GM12872 (cell line): Measurements from ENCODE around the gene NIPBL.

ENCODE experiments used
- TF ChIP-seq, protein P1 (sequence below): IDR thresholded peaks from 3 replicates; pipeline ENCODE4 v1.5.1; 2011; ENCODE audit warnings: low read depth, mild to moderate bottlenecking, low read length, moderate library complexity; ENCODE audit not compliant: insufficient read depth

Gene NIPBL

GRCh38 chr5:37037840-37038239 lies 161.3 kb downstream of the NIPBL start:
- TF ChIP-seq, protein P1, sequence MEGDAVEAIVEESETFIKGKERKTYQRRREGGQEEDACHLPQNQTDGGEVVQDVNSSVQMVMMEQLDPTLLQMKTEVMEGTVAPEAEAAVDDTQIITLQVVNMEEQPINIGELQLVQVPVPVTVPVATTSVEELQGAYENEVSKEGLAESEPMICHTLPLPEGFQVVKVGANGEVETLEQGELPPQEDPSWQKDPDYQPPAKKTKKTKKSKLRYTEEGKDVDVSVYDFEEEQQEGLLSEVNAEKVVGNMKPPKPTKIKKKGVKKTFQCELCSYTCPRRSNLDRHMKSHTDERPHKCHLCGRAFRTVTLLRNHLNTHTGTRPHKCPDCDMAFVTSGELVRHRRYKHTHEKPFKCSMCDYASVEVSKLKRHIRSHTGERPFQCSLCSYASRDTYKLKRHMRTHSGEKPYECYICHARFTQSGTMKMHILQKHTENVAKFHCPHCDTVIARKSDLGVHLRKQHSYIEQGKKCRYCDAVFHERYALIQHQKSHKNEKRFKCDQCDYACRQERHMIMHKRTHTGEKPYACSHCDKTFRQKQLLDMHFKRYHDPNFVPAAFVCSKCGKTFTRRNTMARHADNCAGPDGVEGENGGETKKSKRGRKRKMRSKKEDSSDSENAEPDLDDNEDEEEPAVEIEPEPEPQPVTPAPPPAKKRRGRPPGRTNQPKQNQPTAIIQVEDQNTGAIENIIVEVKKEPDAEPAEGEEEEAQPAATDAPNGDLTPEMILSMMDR: no peak

DNA sequence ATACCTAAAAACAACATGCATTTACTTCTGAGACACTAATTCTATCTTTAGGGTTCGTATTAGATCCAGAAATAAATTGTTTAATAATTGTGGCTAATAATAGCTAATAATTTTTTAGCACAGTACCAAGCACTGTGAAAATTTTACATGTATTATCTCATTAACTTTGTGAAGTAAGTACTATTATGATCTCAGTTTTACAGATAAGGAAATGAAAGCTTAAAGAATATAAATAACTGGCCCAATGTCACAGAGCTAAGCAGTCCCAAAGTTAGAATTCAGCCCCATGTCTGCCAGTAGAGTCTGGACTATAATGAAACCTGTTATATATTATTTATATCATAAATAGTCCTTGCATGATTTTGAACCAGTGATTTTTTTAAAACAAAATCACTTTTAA lies 163.3 kb downstream of the NIPBL start:
- TF ChIP-seq, protein P1: no peak

GRCh38 chr5:37043693-37044092 lies 167.1 kb downstream of the NIPBL start:
- TF ChIP-seq, protein P1: peak; percentile 37; the same call in 1 of the 3 replicates

DNA sequence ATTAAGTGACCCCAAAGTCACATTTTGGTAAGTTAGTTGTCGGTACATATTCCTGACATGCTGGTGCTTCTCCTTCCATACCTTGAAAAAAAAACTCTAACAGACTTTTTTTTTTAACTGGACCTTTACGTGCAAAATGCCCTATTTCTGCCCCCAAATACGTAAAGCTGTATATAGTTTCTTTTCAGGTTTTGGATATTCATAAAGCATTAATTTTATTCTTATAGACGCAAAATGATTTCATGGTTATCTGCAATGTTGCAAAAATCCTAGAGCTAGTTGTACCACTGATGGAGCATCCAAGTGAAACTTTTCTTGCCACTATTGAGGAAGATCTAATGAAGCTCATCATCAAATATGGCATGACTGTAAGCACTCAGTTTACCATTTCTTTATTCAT lies 167.6 kb downstream of the NIPBL start:
- TF ChIP-seq, protein P1: no peak

DNA sequence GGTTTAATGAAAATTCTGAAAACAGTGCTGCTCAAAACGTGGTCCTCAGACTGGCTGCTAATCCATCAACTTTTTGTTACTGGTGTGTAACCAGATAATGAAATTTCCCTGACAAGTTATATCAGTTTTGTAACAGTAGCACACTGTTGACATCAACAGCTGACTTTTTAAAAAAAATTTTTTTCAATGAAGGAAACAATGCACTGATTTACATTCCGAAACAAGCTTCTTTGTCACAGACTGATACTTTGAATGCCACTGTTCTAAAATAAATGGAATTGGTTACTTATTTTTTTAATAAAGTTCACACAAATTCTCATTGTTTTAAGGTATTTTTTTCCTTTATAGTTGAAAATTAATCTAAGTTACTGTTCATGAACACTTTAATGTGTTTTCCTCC lies 169.1 kb downstream of the NIPBL start:
- TF ChIP-seq, protein P1: no peak

DNA sequence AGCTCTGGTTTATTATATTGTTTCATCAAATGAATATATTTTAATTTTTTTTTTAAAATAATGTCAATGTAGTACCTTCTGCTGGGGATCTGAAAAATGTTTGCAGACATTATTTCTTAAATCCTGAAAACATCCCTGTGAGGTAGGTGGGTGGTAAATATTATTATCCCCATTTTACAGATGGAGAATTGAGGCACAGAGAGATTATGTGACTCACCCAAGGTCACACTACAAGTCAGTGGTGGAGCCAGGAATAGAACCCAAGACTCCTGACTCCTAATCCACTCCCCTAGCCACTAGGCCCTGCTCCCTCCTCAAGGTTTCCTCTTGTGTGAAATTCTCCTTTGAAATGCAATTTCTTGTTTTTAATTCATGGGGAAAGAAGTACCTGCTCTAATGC lies 171.4 kb downstream of the NIPBL start:
- TF ChIP-seq, protein P1: no peak

- TF ChIP-seq, protein P1: no peak
Measured at GRCh38 chr5:37054391-37054790, 177.8 kb downstream of the NIPBL start.
